Mucosa of descending colon (tissue), 3 donors: ENCODE data around the gene NRG2. TPM values are rescaled to one million over a fixed set of nuclear protein-coding genes. Genes with fewer than 3 reads are reported as not detected.
A peak's percentile ranks its signal among the peaks of the same experiment; 100 is the strongest.

Experiments used
- ATAC-seq: fragments of 200-7000 bp; cut with Tn5 transposase; one replicate; pipeline ENCODE4 v1.9.1; 2020; ENCODE audit warnings: mild to moderate bottlenecking, moderate library complexity
- DNase-seq, 3 donors: peaks; one replicate each; pipeline ENCODE4 v3.0.0-alpha.2; 2020
- H3K36me3 ChIP-seq: fragments of 200-600 bp; one replicate; pipeline ENCODE4 v1.8.0; 2021; ENCODE audit warnings: low read depth, mild to moderate bottlenecking
- H3K4me1 ChIP-seq: fragments of 200-600 bp; one replicate; pipeline ENCODE4 v1.8.0; 2021; ENCODE audit warnings: low read depth, mild to moderate bottlenecking
- H3K4me3 ChIP-seq: fragments of 200-600 bp; one replicate; pipeline ENCODE4 v1.8.0; 2021; ENCODE audit warnings: mild to moderate bottlenecking
- H3K9me3 ChIP-seq: fragments of 200-600 bp; one replicate; pipeline ENCODE4 v1.8.0; 2021; ENCODE audit warnings: mild to moderate bottlenecking
- CTCF ChIP-seq: fragments of 200-600 bp; IDR thresholded peaks from one replicate; pipeline ENCODE4 v1.8.0; 2022; ENCODE audit warnings: antibody characterized with exemption, mild to moderate bottlenecking
- intact Hi-C, 2 donors: fragments of 100-400 bp; cut with DNase I in 1 of 2; cut with micrococcal nuclease in 1 of 2; formaldehyde crosslinking; loops; one replicate each; pipeline versions ENCODE4 v1.11.0 to v1.11.1; 2022; cut with DNase I, micrococcal nuclease
- total RNA-seq, 3 donors: library from RNA; stranded (reverse); fragmentation: NEBNext Ultra II Directional in 2 of 3; extraction: Animal tissue kit (Norgen Biotek cat#: 25700) in 2 of 3; gene quantifications; one replicate each; pipeline versions ENCODE4 v1.2.1 to v1.2.4, GENCODE V29; 2021 to 2023
- donor health status: DM: no; HTN: no; CAD: no; lungs with moderate emphysema.
- donor health status: DM: no; HTN: no; CAD: no.
- donor health status: DM: no; HTN: yes; CAD: no.

Gene NRG2
- total RNA-seq, 3 donors from 2014 or later: 0.52 to 7.3 (median 0.89) TPM

- H3K9me3 ChIP-seq: no peaks in the 10 kb centered on the region
- ATAC-seq (no peak), DNase-seq (no peak)
- intact Hi-C loops: no loop called here
- peaks cover 10% of the 10 kb centered on the region for H3K4me1 ChIP-seq
- TF ChIP-seq CTCF: no peak
- no peaks in the 10 kb centered on the region for H3K36me3 ChIP-seq
- H3K4me3 ChIP-seq: no peak overlapping the region
These were observed 138.1 kb downstream of the NRG2 start for GRCh38 chr5:139904816-139905661.

GRCh38 chr5:139904566-139904815 lies 138.6 kb downstream of the NRG2 start:
- H3K4me3 ChIP-seq: no peak overlapping the region
- DNase-seq: no peak
- intact Hi-C loops: no loop called here
- no peak for TF ChIP-seq CTCF
- H3K4me1 ChIP-seq: peaks cover 10% of the 10 kb centered on the region
- H3K9me3 ChIP-seq: no peaks in the 10 kb centered on the region
- no peak for ATAC-seq
- H3K36me3 ChIP-seq: no peaks in the 10 kb centered on the region

GRCh38 chr5:139903795-139904565 lies 139.1 kb downstream of the NRG2 start:
- Histone ChIP-seq H3K9me3 (no peaks in the 10 kb centered on the region), H3K4me1 (peaks cover 10% of the 10 kb centered on the region), H3K4me3 (no peak overlapping the region), H3K36me3 (no peaks in the 10 kb centered on the region)
- TF ChIP-seq CTCF: no peak
- DNase-seq (no peak), ATAC-seq (peak; percentile 33)
- intact Hi-C loops: no loop called here

- DNase-seq: no peak
- no peak for ATAC-seq
- TF ChIP-seq CTCF: no peak
- H3K4me1 ChIP-seq: peaks cover 10% of the 10 kb centered on the region
- H3K4me3 ChIP-seq: no peak overlapping the region
- no peaks in the 10 kb centered on the region for H3K36me3 ChIP-seq
- intact Hi-C loops: no loop called here
- no peaks in the 10 kb centered on the region for H3K9me3 ChIP-seq
These were observed 139.7 kb downstream of the NRG2 start for GRCh38 chr5:139903450-139903794.

GRCh38 chr5:139901986-139902385 lies 141.1 kb downstream of the NRG2 start:
- no peak for TF ChIP-seq CTCF
- peaks cover 10% of the 10 kb centered on the region for H3K4me1 ChIP-seq
- ATAC-seq (no peak), DNase-seq (no peak)
- no peaks in the 10 kb centered on the region for H3K9me3 ChIP-seq
- no peaks in the 10 kb centered on the region for H3K36me3 ChIP-seq
- no peak overlapping the region for H3K4me3 ChIP-seq
- intact Hi-C loops: no loop called here
